Measurements from ENCODE around the gene PARP6. TPM values are rescaled to one million over a fixed set of nuclear protein-coding genes. Genes with fewer than 3 reads are reported as not detected.

Gene PARP6
- total RNA-seq, 1 donor from 2014 or later, result 22.8 TPM

DNA sequence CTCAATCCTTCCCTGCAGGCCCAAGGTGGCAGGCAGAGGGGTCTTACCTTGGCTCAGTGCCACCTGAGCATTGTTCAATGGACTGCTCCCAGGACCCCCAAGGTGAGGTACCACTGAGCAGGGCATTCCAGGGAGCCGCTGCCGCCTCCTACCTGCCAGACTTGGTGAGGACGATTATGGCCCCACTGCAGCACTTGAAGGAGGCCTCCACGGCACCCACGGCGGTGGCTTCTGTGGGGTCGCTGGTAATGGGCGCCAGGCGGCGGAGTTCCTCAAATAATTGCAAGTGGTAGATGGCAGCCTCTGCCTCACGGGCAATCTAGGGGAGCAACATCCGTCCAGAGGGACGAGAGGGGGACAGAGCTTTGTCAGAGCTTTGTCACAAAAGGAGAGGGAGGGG is 70.1 kb downstream of the PARP6 start:
- DNase-seq (ENCODE audit: extremely low read depth, low read depth, low spot score), result no peak

DNA sequence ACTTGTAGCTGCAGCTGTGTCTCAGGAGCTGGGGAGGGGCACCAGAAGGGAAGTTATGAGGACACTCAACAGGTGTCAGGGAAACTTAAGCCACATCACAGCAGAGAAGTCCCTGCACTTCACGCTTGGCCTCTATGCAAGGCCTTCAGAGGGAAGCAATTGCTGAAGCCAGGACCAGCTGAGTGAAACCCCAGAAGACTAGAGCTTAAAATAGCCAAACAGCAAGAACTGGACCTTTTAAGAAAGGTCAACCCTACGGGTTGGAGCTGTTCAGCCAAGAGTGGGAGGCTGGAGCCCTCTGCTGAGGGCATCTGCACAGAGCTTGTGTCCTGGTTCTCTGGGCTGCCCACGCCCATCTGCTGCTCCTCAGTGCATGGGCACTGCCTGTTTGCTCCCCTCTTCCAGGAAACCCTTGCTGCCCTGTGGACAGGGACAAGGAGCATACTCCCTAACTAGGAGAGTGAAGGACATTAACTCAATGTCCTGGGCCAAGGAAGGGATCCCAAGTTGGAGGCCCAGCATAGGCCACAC is 70.9 kb downstream of the PARP6 start:
- no peak for DNase-seq (ENCODE audit: extremely low read depth, low read depth, low spot score)

GRCh38 chr15:72200395-72201237 is 71.7 kb downstream of the PARP6 start:
- DNase-seq (ENCODE audit: extremely low read depth, low read depth, low spot score), result no peak

GRCh38 chr15:72199721-72200212 is 72.6 kb downstream of the PARP6 start:
- peak; percentile 29 for DNase-seq (ENCODE audit: extremely low read depth, low read depth, low spot score)

GRCh38 chr15:72199205-72199515 is 73.2 kb downstream of the PARP6 start:
- no peak for DNase-seq (ENCODE audit: extremely low read depth, low read depth, low spot score)

GRCh38 chr15:72198356-72199204 is 73.8 kb downstream of the PARP6 start:
- DNase-seq (ENCODE audit: extremely low read depth, low read depth, low spot score), result no peak

GRCh38 chr15:72197460-72198355 is 74.6 kb downstream of the PARP6 start, which contains the start of gene GRAMD2A:
TSS of gene GRAMD2A (minus strand) at chr15:72197787.
- no peak for DNase-seq (ENCODE audit: extremely low read depth, low read depth, low spot score)

DNA sequence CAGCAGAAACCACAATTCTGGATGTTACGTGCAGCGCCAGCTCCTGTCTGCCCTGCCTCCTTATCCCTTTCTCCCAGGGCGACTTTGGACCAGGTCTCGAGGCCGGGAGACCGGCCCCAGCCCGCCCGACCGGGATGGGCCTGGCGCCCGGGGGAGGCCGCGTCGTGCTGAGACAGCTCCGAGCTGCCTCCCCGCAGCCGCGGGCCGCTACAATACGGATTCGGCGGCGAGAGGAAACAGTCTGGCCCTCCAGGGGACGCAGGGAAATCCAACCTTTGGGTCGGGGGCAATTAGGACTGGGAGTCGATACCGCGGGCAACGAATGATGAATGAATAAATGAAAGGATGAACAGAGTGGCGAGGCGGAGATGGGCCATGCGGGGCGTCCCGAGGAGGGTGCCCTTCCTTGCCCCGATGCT is 75.3 kb downstream of the PARP6 start:
- no peak for DNase-seq (ENCODE audit: extremely low read depth, low read depth, low spot score)

DNA sequence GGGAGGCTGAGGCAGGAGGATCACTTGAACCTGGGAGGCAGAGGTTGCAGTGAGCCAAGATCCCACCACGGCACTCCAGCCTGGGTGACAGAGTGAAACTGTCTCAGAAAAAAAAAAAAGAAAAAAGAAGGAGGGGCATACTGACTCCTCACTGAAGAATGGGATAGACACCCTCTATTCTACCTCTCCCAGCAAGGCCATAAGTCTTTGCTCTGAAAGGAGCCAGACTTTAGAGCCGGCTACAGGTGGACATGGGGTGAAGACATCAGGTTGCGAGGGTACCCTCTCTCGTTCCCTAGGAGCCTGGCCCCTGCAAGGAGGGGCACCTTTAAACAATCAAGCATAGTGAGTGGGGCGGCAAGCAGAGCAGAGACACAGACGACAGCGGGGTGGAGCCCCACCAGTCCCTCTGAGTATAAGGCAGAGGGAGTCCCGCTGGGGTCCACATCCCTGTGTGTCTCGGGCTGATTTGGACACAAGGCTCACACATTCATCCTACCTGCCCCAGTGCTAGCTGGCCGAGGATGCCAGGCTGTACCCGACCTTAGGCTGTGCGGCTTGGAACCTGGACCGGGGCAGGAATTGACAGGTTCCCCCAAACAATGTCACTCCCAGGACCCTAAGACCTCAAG is 75.8 kb downstream of the PARP6 start:
- no peak for DNase-seq (ENCODE audit: extremely low read depth, low read depth, low spot score)

DNA sequence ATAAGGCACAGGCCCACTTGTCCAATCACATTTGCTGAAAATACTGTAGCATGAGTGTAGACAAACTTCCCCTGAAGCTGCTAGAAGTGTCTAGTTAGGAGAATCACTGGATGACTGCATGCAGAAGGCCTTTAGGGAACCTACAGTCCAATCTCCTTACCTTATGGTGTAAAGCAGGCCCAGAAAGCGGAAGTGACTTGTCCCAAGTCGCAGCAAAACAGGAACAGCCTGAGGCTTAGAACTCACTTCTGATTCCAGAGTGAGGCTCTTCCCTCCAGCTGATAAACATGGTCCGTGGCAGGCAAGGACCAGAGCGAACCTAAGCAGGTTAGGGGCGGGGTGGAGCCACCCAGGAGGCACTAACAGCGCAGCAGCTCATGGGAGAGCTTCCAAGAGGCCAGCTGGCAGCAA is 77.2 kb downstream of the PARP6 start:
- no peak for DNase-seq (ENCODE audit: extremely low read depth, low read depth, low spot score)

DNA sequence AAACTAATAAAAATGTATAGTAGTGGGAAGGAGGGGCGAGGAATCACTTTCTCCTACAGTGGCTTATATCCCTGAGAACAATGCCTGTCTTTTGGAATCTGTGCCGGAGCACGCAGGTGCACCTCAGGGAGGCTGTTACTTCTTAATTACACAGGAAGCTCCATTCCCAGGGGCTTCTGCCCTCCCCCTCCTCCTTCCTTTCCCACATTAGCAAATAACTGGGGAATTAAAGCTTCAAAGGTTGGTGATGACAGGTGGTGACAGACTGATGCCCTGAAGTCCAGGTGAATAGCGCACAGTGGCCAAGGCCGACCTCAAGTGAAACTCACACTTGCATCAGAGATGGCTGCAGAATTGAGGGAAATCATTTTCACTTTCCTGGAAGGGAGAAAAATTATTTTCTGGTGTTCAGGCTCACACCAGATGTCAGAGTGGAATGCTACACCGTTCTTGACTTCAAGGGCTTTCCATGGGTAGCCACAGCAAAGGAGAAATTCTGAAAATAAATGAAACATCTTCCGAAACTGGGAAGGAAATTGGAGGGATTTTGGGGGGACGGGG is 78.4 kb downstream of the PARP6 start:
- no peak for DNase-seq (ENCODE audit: extremely low read depth, low read depth, low spot score)

- DNase-seq (ENCODE audit: extremely low read depth, low read depth, low spot score), result no peak
Measured at GRCh38 chr15:72192416-72192815, 79.9 kb downstream of the PARP6 start.

Other genes with a start within 250 kb of the PARP6 start
- 13.3 and 44.6 TPM in 2 replicates for gene MYO9A, start 154.4 kb downstream of the PARP6 start, total RNA-seq
- gene SENP8, start 154.2 kb downstream of the PARP6 start, total RNA-seq, result 1.4 and 2.5 TPM in 2 replicates
- not detected in 2 replicates for gene GRAMD2A, start 74.8 kb downstream of the PARP6 start, total RNA-seq
- gene PKM, start 41.4 kb downstream of the PARP6 start, total RNA-seq, result 849 and 1,181 TPM in 2 replicates
- 0.05 and 1.5 TPM in 2 replicates for gene CELF6, start 47.6 kb upstream of the PARP6 start, total RNA-seq
- 171 and 194 TPM in 2 replicates for gene HEXA, start 103.5 kb upstream of the PARP6 start, total RNA-seq
- not detected in 2 replicates for gene TMEM202, start 125.8 kb upstream of the PARP6 start, total RNA-seq
- gene ARIH1, start 201.8 kb upstream of the PARP6 start, total RNA-seq, result 36.5 and 40.3 TPM in 2 replicates